Subcutaneous abdominal adipose tissue (tissue), 5 donors: ENCODE results near the gene ABI3.
"Not testable (repeated sequence)": the region's sequence is repeated elsewhere in the genome, so short reads cannot be mapped to it uniquely, and the experiment has no call there.

Experiments
- H3K27ac ChIP-seq: one replicate; pipeline ENCODE4 v1.7.0; 2013; ENCODE audit warnings: low read depth, mild to moderate bottlenecking, inconsistent platforms, low read length, moderate library complexity
- H3K27me3 ChIP-seq, 5 donors: one replicate each; pipeline ENCODE4 v1.7.0; 2013; ENCODE audit warnings: low read length in 5 of 5, inconsistent platforms in 1 of 5; ENCODE audit not compliant: control insufficient read depth in 5 of 5, insufficient read depth in 4 of 5
- H3K36me3 ChIP-seq, 5 donors: one replicate each; pipeline ENCODE4 v1.7.0; 2013; ENCODE audit warnings: low read length in 5 of 5; ENCODE audit not compliant: control insufficient read depth in 5 of 5, insufficient read depth in 5 of 5
- H3K4me1 ChIP-seq, 5 donors: one replicate each; pipeline ENCODE4 v1.7.0; 2013; ENCODE audit warnings: low read length in 5 of 5, mild to moderate bottlenecking in 3 of 5, moderate library complexity in 1 of 5; ENCODE audit not compliant: control insufficient read depth in 5 of 5, insufficient read depth in 5 of 5
- H3K4me3 ChIP-seq, 5 donors: one replicate each; pipeline ENCODE4 v1.7.0; 2013; ENCODE audit warnings: low read length in 5 of 5, low read depth in 1 of 5
- H3K9ac ChIP-seq, 5 donors: one replicate each; pipeline ENCODE4 v1.7.0; 2013; ENCODE audit warnings: low read length in 5 of 5, mild to moderate bottlenecking in 4 of 5, moderate library complexity in 3 of 5
- H3K9me3 ChIP-seq, 5 donors: one replicate each; pipeline ENCODE4 v1.7.0; 2013; ENCODE audit warnings: low read length in 5 of 5; ENCODE audit not compliant: control insufficient read depth in 5 of 5
- donor health status: healthy.
- donor health status: healthy.
- donor health status: healthy.
- donor health status: healthy.
- donor health status: healthy.

ABI3 gene

DNA sequence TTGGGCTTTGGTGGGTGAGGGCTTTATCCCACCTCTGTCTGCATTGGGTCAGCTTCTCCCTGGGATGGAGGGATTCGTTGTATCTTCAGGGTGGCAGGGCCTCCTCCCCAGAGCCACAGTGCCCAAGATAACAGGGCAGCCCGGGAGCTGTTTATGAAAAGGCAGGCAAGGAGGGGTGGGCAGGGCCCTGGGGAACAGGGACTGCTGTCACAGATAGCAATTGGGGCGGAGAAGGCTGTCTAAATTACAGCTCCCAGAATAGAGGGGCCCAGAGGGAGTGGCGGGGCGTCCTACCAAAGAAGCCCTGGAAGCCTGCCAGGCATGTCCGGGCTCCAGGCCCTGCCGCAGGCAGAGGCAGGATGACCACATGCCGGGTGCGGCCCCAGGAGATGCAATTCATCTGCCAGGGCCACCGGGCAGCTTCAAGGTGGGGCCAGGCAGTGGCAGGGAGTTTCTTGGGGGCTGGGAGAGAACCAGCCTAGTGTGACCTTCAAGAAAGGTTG is 38.8 kb downstream of the ABI3 start:
- H3K27ac ChIP-seq, result no peak overlapping the region
- peaks cover 0 to 5% (median 0%) of the 10 kb centered on the region in 5 donors for H3K27me3 ChIP-seq
- H3K9ac ChIP-seq, result no peak overlapping the region
- H3K4me3 ChIP-seq, result no peak overlapping the region
- H3K4me1 ChIP-seq, result peaks cover 0 to 8% (median 6%) of the 10 kb centered on the region in 5 donors
- no peaks in the 10 kb centered on the region for H3K36me3 ChIP-seq
- no peaks in the 10 kb centered on the region for H3K9me3 ChIP-seq

DNA sequence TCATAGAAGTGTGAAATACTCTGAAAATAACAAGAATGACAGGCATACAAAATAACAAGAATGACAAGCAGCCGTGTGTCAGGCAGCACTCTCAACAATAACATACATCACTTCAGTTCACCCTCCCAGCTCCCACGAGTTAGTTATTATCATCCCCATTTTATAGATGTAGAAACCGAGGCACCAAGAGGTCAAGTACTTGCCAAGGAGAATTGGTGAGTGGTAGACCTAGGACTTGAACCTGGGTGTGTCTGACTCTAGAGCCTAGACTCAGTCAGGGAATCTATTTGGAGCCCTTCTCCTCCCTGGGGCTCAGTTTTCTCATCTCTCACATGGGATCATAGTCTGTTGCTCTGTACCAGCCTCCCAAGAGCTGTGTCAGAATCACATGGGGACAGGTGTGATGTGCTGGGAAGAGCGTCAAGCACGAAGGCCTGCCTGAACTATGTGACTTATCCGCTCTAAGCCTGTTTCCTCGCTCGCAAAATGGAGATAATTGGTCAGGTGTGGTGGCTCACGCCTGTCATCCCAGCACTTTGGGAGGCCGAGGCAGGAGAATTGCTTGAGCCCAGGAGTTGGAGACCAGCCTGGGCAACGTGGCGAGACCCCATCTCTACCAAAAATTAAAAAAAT is 39.5 kb downstream of the ABI3 start:
- no peak overlapping the region for H3K27ac ChIP-seq

DNA sequence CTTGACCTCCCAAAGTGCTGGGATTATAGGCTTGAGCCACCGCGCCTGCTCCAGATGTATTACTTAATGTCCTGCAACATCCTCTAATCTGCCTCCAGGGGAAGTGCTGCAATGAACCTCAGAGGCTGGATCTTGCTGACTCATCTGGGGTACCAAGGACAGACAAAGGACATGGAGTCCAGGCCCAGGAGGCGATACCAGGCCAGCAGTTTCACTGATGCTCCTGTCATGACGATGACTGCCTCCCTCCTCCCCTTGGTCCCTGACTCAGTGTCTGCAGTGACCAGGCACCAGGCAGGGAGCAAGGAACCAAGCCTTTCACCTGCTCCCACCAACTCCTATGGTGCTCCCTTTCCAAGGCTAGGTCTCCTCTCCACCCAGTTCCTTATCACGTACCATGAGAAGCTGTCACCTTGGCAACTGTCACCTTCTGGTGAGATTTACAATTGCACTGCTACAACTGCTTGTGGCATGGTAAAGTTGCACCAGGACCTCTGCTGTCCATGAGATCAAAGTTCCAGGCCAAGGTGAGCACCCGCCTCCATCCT is 41.7 kb downstream of the ABI3 start:
- H3K4me3 ChIP-seq, result no peak overlapping the region
- no peaks in the 10 kb centered on the region for H3K36me3 ChIP-seq
- no peak overlapping the region for H3K27ac ChIP-seq
- no peak overlapping the region for H3K9ac ChIP-seq
- peaks cover 0 to 8% (median 6%) of the 10 kb centered on the region in 5 donors for H3K4me1 ChIP-seq
- no peaks in the 10 kb centered on the region for H3K9me3 ChIP-seq
- peaks cover 0 to 2% (median 0%) of the 10 kb centered on the region in 5 donors for H3K27me3 ChIP-seq

More for the DNA sequence above, 39.5 kb downstream of the ABI3 start:
- no peak overlapping the region for H3K9ac ChIP-seq
- H3K36me3 ChIP-seq, result no peaks in the 10 kb centered on the region
- H3K4me1 ChIP-seq, result peaks cover 0 to 8% (median 6%) of the 10 kb centered on the region in 5 donors
- H3K9me3 ChIP-seq, result no peaks in the 10 kb centered on the region
- no peak overlapping the region for H3K4me3 ChIP-seq
- H3K27me3 ChIP-seq, result peaks cover 0 to 2% (median 0%) of the 10 kb centered on the region in 5 donors

DNA sequence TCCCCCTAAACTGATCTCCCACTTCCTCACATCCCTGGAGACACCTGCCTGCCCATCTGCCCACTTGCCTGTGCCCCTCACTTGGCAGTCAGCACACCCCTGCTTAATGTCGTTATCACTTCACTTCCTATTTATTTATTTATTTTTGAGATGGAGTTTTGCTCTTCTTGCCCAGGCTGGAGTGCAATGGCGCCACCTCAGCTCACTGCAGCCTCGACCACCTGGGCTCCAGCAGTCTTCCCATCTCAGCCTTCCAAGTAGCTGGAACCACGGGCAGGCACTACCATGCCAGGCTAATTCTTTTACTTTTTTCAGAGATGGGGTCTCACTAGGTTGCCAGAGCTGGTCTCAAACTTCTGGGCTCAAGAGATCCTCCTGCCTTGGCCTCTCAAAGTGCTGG is 43.6 kb downstream of the ABI3 start:
- peaks cover 0 to 2% (median 0%) of the 10 kb centered on the region in 5 donors for H3K27me3 ChIP-seq
- H3K9ac ChIP-seq, result no peak overlapping the region
- peaks cover 0 to 6% (median 6%) of the 10 kb centered on the region in 5 donors for H3K4me1 ChIP-seq
- no peaks in the 10 kb centered on the region for H3K9me3 ChIP-seq
- no peak overlapping the region for H3K4me3 ChIP-seq
- no peak overlapping the region for H3K27ac ChIP-seq
- H3K36me3 ChIP-seq, result no peaks in the 10 kb centered on the region

DNA sequence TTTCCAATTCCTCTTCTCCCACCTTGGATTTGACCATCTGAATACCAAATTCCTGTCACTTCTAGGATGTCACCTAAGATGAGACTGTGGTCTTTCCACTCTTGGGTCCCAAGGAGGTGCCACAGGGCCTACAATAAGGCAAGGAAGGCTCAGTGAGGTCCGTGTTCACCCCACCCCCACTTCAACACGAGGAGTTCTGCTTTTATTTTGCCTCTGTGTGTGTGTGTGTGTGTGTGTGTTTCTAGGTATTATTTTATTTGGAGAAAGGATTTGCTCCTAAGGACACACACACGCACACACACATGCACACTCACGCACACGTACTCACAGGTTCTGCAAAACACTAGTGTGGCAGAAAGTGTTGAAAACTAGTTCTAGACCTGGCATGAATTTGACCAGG is 44.6 kb downstream of the ABI3 start:
- H3K4me1 ChIP-seq, result peaks cover 0 to 8% (median 5%) of the 10 kb centered on the region in 5 donors
- H3K27ac ChIP-seq, result no peak overlapping the region
- H3K4me3 ChIP-seq, result no peak overlapping the region
- no peak overlapping the region for H3K9ac ChIP-seq
- no peaks in the 10 kb centered on the region for H3K9me3 ChIP-seq
- H3K27me3 ChIP-seq, result peaks cover 0 to 2% (median 0%) of the 10 kb centered on the region in 5 donors
- no peaks in the 10 kb centered on the region for H3K36me3 ChIP-seq

DNA sequence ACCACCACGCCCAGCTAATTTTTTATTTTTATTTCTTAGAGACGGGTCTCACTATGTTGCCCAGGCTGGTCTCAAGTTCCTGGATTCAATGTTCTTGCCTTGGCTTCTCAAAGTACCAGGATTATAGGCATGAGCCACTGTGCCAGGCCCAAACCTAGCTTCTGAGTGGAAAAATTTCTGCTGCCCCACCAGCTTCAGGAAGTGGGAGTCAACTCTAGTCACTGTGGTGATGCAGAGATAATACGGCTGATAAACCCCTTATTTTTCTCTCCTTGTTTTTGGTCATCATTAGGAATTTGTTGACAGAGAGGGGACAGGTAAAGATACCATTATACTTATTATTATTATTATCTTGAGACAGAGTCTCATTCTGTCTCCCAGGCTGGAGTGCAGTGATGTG is 47.9 kb downstream of the ABI3 start:
- Histone ChIP-seq H3K9ac (no peak overlapping the region), H3K4me3 (no peak overlapping the region), H3K4me1 (peaks cover 0 to 15% (median 12%) of the 10 kb centered on the region in 5 donors), H3K36me3 (no peaks in the 10 kb centered on the region), H3K9me3 (no peaks in the 10 kb centered on the region), H3K27ac (no peak overlapping the region), H3K27me3 (no peaks in the 10 kb centered on the region)

DNA sequence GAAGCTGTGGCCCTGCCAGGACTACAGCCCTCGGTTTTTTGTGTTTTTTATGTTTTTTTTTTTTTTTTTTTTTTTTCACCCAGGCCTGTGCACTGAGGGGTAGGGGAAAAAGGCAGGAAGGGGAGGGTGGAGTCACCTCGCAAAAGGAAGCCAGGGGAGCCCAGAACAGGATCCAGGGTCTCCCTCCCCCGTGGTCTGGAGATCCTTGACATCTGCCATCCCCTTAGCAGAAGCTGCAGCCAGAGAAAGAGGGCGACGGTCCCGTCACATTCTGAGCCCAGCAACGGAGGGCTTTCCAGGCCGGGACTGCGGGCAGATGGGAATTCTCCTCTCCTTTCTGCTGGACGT is 49.1 kb downstream of the ABI3 start:
- H3K36me3 ChIP-seq, result no peaks in the 10 kb centered on the region
- peak overlapping the region; percentile 35 to 86 (median 48) for H3K9ac ChIP-seq
- H3K4me1 ChIP-seq, result peaks cover 0 to 15% (median 12%) of the 10 kb centered on the region in 5 donors
- no peaks in the 10 kb centered on the region for H3K9me3 ChIP-seq
- H3K27me3 ChIP-seq, result no peaks in the 10 kb centered on the region
- peak overlapping the region; percentile 58 to 72 (median 69) for H3K4me3 ChIP-seq
- peak overlapping the region; percentile 57 for H3K27ac ChIP-seq

DNA sequence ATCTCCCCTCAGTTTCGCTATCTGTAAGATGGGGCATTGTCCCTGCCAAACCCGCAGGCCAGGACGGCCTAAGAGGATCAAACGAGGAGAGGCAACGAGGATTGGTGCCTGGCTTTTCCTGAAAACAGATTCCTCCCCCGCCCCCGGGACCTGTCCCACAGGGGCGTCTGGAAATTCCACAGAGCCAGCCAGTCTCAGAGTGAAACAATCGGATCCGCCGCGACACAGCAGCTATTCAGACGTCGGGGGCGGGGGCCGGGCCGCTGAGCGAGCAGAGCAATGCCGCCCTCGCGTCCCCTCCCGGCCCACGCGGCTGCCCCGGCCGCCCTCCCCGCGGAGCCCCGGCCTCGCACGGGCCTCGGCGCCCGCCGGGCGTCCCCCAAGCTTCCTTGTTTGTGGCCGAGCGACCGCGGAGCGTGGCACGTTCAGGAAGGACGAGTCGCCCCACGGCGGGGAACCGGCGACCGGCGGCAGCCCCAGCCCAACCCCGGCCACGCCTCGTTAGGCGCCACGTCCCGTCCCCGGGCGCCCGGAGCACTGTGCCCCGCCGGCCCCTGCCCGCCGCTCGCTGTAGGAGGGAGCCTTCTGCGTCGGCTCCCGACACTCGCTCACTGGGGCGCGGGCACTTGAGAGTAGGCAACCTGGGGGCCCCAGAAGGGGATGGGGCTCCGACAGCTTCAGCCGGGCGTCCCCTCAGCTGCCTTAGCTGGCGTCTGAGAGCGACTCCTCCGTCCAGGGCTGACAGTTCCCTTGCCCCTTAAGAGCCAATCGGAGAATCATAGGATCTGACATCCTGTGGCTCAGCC is 49.7 kb downstream of the ABI3 start:
- Histone ChIP-seq H3K9me3 (no peaks in the 10 kb centered on the region), H3K27me3 (no peaks in the 10 kb centered on the region), H3K4me3 (peak overlapping the region; percentile 58 to 72 (median 69)), H3K4me1 (peaks cover 0 to 15% (median 12%) of the 10 kb centered on the region in 5 donors), H3K9ac (peak overlapping the region; percentile 38 to 86 (median 62)), H3K27ac (peak overlapping the region; percentile 57), H3K36me3 (no peaks in the 10 kb centered on the region)

DNA sequence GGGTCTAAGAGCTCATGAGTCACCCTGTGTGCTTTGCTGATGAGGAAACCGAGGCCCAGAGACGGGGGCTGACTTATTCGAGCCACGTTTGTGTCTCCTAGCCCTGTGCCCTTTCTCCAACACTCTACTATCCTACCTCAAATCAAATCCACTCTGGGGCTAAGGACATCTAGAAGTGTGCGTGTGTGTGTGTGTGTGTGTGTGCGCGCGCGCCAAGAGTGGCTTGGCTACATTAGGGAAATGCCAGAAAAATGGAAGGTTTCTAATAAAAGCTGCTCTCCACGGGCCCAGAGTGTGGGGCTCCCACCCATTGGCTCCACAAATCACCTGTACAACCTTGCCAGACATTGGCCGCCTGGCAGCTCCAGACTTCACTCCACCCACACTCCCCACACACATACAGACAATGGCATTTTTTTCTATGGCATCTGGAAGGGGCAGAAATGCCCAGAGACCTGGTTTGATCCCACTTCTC is 50.3 kb downstream of the ABI3 start:
- peaks cover 0 to 15% (median 12%) of the 10 kb centered on the region in 5 donors for H3K4me1 ChIP-seq
- H3K4me3 ChIP-seq, result peak overlapping the region; percentile 58 to 72 (median 69)
- peak overlapping the region in 4 of 5 donors; percentile 48 to 86 (median 67) for H3K9ac ChIP-seq
- H3K27ac ChIP-seq, result peak overlapping the region; percentile 46
- no peaks in the 10 kb centered on the region for H3K27me3 ChIP-seq
- H3K36me3 ChIP-seq, result no peaks in the 10 kb centered on the region
- H3K9me3 ChIP-seq, result no peaks in the 10 kb centered on the region

DNA sequence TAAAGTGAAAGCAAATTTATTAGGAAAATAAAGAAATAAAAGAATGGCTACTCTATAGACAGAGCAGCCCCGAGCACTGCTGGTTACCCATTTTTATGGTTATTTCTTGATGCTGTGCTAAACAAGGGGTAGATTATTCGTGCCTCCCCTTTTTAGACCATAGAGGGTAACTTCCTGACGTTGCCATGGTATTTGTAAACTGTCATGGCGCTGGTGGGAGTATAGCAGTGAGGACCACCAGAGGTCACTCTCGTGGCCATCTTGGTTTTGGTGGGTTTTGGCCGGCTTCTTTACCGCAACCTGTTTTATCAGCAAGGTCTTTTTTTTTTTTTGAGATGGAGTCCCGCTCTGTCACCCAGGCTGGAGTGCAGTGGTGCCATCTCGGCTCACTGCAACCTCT is 51.0 kb downstream of the ABI3 start:
- not testable (repeated sequence) for H3K9ac ChIP-seq, H3K9me3 ChIP-seq, H3K4me3 ChIP-seq, H3K27me3 ChIP-seq, H3K36me3 ChIP-seq, H3K27ac ChIP-seq
- peaks cover 0 to 15% (median 12%) of the 10 kb centered on the region in 5 donors for H3K4me1 ChIP-seq
